Lower leg skin (tissue), 3 donors: ENCODE measurements around the gene DLX2.

Experiments used
- POLR2A ChIP-seq, 2 donors: fragments of 450-650 bp; IDR thresholded peaks; one replicate each; pipeline ENCODE4 v1.6.1; 2016 to 2017; ENCODE audit warnings: antibody characterized with exemption in 2 of 2, mild to moderate bottlenecking in 1 of 2, moderate library complexity in 1 of 2
- TF ChIP-seq, protein P1 (sequence below), 3 donors: fragments of 450-650 bp; IDR thresholded peaks; one replicate each; pipeline ENCODE4 v1.5.1; 2016; ENCODE audit warnings: antibody characterized with exemption in 3 of 3, mild to moderate bottlenecking in 3 of 3, moderate library complexity in 2 of 3

GRCh38 chr2:172086241-172087206, 16.2 kb downstream of the DLX2 start:
- TF ChIP-seq, protein P1, sequence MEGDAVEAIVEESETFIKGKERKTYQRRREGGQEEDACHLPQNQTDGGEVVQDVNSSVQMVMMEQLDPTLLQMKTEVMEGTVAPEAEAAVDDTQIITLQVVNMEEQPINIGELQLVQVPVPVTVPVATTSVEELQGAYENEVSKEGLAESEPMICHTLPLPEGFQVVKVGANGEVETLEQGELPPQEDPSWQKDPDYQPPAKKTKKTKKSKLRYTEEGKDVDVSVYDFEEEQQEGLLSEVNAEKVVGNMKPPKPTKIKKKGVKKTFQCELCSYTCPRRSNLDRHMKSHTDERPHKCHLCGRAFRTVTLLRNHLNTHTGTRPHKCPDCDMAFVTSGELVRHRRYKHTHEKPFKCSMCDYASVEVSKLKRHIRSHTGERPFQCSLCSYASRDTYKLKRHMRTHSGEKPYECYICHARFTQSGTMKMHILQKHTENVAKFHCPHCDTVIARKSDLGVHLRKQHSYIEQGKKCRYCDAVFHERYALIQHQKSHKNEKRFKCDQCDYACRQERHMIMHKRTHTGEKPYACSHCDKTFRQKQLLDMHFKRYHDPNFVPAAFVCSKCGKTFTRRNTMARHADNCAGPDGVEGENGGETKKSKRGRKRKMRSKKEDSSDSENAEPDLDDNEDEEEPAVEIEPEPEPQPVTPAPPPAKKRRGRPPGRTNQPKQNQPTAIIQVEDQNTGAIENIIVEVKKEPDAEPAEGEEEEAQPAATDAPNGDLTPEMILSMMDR (IDR thresholded peaks at IDR 0.05): no peak
- TF ChIP-seq POLR2A (IDR thresholded peaks at IDR 0.05): no peak
